HG03558 (cell line): ENCODE data around the gene KRTAP4-8.
"Not testable (repeated sequence)": the region's sequence is repeated elsewhere in the genome, so short reads cannot be mapped to it uniquely, and the experiment has no call there.

ENCODE experiments used
- ATAC-seq: cut with Tn5 transposase; IDR thresholded peaks from one replicate; pipeline ENCODE4 v1.9.1; 2021; ENCODE audit warnings: moderate number of reproducible peaks; ENCODE audit not compliant: unreplicated experiment; ENCODE audit errors: extremely low read depth

Gene KRTAP4-8

DNA sequence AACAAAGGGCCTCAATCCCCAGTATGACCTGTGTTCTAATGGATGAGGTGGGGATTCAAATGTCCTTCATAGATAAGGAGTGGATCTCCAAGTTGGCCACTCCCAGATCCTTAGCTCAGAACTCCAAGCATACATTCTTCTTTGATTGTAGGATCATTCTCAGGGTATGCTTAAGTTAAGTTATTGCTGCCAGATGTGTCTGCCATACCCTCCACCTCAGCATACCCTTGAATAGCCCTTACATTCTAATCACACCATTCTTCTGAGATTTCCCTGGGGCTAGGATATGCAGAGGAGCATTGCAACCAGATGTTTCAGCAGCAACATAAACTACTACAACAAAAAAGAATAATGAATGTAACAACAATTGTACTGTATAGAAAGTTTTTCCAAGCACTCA, 30.7 kb downstream of the KRTAP4-8 start:
- ATAC-seq = no peak

DNA sequence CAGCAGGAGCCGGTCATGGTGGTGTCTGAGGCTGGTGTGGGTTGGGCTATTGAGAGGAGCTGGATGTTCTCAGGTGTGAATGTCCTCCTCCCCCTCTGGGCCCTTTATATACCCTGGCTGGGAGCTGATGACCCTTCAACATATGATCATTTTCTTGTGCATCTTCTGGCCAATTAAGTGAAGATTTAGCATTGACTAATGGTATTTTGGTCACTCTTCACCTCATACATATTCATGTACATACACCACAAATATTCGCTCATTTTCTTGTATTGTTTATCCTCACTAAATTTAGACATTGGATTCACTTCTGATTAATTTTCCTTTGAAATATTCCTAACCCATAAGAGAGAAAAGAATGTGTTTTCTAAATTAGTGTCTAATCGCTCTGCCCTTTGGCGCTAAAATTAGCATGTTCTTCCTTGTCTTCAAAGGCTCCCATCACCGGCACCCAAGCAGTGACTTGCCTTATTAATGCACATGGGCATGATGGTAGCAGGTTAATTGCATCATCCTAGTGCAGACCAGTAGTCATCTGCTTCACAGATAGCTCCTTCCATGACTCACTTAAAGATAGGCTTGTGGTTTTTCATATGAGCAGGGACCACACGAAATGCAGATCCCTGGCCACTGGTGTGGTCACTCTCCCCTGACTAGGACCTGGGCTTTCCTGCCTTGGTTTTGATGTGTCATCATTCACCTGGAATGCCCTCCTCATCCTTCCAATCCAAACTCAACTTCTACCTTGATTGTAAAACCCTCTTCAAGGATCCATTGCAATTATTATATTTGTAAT, 31.9 kb downstream of the KRTAP4-8 start, which contains the start of gene KRTAP2-4:
Gene KRTAP2-4, minus strand, starts transcription at position 51 of the 796 bp plus-strand sequence. Its CDS starts 34 bp downstream, at position 17.
- ATAC-seq = no peak

DNA sequence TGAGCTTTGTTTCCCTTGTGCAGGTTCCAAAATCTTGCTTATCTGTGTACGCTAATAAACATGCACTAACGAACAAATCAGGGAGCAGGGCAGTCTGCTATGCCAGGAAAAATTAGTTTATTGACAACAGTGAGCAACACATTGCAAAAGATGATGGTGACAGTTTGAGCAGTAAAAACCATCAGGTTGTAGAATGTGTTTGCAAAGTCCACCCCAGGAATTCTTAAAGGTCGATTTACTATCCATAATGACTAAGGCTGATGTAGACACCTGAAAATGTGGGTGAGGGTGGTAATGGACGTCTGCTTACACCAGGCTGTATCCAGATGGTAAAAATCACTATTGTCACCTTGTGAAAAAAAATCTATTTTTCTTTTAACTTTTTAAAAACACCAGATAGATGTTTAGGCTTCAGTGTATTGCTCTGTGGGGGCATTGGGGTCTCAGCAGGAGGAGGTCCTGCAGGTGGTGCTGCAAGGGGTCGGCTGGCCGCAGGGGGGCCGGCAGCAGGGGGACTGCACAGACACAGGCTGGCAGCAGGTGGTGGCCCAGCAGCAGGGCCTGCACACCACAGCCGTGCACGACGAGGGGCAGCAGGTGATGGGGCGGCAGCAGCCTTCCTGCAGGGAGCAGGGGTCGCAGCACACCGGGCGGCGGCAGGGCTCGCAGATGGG, 32.8 kb downstream of the KRTAP4-8 start:
- ATAC-seq = not testable (repeated sequence)

DNA sequence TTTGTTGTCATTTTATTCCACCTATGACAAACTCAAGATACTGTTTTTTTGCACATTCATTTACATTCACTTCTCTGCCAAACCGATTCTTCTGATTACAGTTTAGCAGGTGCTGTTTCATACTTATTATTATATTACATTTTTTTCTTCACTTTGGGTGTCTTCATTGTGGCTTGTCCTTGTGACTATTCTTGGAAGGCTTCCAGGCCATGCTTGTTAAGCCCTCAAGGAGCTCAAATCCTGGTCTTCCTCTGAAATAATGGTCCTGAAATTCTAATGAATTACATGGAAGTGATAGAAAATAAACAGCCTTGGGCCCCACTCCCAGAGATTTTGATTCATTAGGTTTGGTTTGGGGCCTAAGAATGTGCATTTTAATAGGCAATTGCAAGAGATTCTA, 33.6 kb downstream of the KRTAP4-8 start:
- ATAC-seq = no peak

DNA sequence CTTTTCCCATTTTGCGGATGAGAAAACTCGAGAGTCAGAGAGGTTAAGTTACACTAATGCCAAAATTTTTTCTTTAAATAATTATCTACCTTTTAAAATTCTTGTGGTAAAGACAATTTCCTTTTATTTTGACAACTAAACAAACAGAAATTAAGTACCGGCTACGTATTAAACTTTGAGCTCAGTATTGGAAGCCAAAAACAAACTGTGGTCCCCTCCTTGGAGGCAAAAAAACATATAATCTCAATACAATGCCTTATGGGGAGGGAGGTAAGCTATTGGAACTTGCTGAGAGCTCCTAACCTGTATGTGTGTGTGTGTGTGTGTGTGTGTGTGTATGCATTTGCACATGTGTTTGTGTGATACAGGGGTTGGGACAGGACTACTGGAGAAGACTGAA, 34.5 kb downstream of the KRTAP4-8 start:
- no peak for ATAC-seq

DNA sequence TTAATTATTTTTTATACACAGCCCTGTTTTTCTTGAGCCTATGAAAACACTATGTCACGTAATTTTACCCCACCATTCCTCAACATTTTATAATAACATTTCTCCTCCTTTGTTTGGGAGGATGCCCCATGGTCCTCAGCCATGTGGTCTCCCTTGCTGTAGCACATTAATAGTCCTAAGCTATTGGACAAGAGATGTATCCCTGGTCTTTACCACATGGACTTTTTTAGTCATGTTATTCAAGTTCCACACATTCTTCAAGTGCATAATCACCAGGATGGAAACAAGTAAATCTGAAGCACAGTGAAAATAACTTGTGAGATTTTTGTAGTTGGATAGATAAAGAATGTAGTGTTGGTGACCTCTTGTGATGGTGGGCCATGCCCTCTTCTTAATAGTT, 36.0 kb downstream of the KRTAP4-8 start:
- ATAC-seq = no peak

DNA sequence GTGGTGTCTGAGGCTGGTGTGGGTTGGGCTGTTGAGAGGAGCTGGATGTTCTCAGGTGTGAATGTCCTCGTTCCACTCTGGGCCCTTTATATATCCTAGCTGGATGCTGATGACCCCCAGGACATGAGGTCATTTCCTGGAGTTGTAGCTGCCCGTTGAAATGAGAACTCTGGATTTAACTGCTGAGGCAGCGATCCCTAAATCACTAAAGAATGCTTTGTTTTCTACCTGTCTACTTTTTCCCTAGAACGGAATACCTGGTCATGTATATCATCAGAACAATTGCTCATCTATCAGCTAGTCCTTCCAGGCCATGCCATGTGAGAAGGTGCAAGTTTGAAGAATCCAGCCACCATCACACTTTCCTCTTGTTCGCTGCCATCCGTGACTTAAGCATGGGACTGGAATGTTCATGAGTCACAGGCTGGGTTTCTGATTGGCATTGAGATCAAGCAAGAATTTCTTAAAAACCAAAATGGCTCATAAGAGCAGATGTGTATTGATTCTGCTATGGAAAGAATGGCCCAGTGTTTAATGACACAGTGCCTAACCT, 37.8 kb downstream of the KRTAP4-8 start, which contains the start of gene KRTAP2-3:
Gene KRTAP2-3, minus strand, starts transcription at position 63 of the 553 bp plus-strand sequence. CDS start 64 bp downstream, outside the sequence.
- no peak for ATAC-seq

DNA sequence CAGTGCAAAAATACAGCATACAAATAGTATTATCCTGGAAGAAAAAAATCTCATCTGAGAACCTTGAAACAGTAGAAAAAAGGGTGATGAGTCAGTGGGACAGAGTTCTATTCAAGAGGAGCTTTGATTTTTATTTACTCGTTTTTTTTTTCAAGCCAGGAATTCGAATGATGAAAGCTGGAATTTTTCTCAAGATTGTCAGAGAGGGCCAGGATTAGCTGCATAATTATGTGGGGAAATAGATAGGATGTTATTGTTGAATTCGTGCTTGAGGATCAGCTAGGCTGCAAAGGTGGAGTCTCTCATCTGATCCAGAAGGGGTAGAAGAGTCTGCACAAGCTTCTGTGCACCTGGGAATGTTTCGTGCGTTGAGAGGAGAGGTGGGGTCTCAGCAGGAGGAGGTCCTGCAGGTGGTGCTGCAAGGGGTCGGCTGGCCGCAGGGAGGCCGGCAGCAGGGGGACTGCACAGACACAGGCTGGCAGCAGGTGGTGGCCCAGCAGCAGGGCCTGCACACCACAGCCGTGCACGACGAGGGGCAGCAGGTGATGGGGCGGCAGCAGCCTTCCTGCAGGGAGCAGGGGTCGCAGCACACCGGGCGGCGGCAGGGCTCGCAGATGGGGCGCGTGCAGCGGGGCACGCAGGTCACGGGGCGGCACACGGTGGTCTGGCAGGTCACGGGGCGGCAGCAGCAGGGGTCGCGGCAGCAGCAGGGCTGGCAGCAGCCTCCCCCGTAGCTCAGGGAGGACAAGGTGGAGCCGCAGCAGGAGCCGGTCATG, 38.5 kb downstream of the KRTAP4-8 start:
- ATAC-seq = not testable (repeated sequence)

DNA sequence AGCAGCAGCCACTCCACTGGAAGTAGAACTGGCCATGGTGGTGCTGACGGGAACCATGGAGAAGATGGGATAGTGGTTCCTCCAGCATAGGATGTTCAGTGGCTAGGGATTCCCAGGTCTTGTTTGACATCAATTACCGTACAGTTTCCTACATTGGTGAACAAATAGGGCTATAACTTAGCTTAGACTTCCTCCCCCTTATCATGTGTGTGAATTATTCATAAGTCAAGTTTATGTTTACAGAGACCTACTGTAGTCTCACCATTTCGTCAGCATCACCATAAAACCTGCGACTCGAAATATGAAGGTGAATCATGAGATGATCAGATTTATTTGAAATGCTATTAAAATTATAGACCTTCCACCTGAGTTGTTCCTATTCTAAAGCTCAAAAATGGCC, 39.2 kb downstream of the KRTAP4-8 start:
- ATAC-seq = no peak

DNA sequence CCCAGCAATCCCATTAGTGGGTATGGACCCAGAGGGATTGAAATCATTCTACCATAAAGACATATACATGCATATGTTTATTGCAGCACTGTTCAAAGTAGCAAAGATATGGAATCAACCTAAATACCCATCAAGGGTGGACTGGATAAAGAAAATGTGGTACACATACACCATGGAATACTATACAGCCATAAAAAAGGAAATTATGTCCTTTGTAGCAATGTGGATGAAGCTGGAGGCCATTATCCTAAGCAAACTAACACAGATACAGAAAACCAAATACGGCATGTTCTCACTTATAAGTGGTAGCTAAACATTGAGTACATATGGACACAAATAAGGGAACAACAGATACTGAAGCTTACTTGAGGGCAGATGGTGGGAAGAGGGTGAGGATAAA, 40.4 kb downstream of the KRTAP4-8 start:
- no peak for ATAC-seq

DNA sequence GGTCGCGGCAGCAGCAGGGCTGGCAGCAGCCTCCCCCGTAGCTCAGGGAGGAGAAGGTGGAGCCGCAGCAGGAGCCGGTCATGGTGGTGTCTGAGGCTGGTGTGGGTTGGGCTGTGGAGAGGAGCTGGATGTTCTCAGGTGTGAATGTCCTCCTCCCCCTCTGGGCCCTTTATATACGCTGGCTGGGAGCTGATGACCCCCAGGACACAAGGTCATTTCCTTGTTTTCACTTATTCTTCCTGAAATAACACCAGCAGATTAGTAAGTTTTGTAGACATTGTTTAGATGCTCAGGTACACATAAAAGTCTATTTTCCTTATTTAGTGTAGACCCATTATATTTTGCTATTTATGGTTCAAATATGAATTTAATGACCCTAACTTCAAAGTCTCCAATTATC, 42.8 kb downstream of the KRTAP4-8 start, which contains the start of gene KRTAP2-2:
Gene KRTAP2-2, minus strand, starts transcription at position 101 of the 400 bp plus-strand sequence. Its CDS starts 19 bp downstream, at position 82.
- ATAC-seq = not testable (repeated sequence)

DNA sequence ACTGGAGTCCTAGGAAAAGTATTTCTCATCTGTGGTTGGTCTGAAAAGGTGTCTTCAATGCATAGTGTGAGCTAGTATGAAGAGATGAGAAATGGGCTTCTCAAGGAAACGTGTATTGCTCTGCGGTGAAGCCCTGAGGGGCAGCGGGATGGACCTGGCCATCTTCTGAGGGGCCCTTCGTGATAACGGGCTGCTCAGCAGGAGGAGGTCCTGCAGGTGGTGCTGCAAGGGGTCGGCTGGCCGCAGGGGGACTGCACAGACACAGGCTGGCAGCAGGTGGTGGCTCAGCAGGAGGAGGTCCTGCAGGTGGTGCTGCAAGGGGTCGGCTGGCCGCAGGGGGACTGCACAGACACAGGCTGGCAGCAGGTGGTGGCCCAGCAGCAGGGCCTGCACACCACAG, 43.4 kb downstream of the KRTAP4-8 start:
- not testable (repeated sequence) for ATAC-seq

DNA sequence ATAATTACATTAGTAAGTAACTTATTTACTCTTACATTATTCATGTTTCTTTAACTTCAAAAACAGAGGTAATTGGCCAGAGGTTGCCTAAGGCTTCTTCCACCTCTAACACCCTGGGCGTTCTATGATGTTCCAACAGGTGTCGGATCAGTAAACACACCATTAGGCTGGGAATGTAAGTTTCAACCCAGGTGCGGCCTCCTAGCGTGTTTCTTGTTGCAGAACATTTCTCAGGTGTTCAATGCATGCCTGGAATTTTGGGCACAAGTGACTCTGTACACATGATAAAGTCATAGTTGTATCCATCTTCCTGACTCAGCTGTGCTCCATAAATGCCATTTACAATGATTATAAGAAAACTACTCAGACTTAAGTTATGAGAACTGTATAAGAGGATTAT, 43.9 kb downstream of the KRTAP4-8 start:
- no peak for ATAC-seq

DNA sequence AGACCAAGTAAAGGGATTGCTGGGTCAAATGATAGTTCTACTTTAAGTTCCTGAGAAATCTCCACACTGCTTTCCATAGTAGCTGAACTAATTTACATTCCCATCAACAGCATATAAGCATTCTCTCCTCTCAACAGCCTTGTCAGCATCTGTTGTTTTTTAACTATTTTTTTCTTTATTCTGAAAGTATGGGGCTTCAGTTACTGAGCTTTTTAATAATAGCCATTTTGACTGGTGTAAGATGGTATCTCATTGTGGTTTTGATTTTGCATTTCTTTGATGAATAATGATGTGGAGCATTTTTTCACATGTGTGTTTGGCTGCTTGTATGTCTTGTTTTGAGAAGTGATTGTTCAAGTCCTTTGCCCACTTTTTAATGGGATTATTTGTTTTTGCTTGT, 45.4 kb downstream of the KRTAP4-8 start:
- ATAC-seq = no peak

DNA sequence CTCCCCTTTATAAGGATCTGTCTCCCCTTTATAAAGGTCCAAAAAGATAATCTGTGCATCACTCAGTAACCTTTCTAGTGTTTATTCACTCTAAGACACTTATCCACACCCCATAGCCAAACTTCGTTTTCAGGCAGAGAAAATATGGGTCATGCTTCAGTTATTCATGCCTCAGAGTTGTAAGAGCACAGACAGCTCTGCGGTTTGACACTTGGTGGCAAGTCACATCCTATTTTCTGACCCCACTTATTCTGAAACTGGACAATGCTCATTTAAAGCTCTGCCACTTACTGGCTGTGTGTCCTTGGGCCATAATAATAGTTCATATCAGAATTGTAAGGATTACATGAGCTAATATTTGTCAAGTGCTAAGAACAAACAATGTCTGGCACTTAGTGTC, 48.8 kb downstream of the KRTAP4-8 start:
- ATAC-seq = no peak

DNA sequence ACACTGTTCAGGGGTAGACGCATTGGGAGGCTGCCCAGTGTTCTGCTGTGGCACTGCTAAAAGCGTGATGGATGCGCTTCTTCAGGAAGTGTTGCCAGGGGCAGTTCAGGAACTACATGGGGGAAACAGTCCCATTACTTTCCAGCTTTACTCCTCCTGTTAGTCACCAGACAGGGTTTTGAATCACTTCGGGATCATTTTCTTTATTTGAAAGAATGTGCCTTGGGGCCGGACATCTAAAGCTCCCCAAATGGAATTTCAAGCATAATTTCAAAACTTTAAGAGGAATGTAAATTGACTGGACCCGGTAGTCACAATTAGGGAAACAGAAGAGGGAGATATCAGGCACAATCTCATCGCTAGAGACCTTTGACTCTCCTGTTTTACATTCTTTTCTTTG, 49.5 kb downstream of the KRTAP4-8 start:
- ATAC-seq = no peak
